Gastrocnemius medialis (tissue), 4 donors: ENCODE measurements around the gene XPR1. TPM values are rescaled to one million over a fixed set of nuclear protein-coding genes. Genes with fewer than 3 reads are reported as not detected.

ENCODE experiments used
- ATAC-seq, 2 donors: fragments of 150-250 bp; one replicate each; pipeline ENCODE4 v1.9.1; 2016
- DNase-seq, 2 donors: peaks; one replicate each; pipeline ENCODE4 v3.0.0-alpha.2; 2019
- H3K27ac ChIP-seq, 4 donors: fragments of 200-600 bp; sonication (generic); 1 replicate in 1 of 4; 2 replicates in 3 of 4; pipeline ENCODE4 v1.5.1; 2016 to 2018; ENCODE audit warnings: mild to moderate bottlenecking in 2 of 4, moderate library complexity in 1 of 4
- H3K27me3 ChIP-seq, 3 donors: fragments of 200-600 bp; sonication (generic) in 2 of 3; 1 replicate in 1 of 3; 2 replicates in 2 of 3; pipeline versions ENCODE4 v1.5.1 to v1.6.0; 2016 to 2019; ENCODE audit warnings: mild to moderate bottlenecking in 1 of 3, moderate library complexity in 1 of 3
- H3K36me3 ChIP-seq, 2 donors: fragments of 200-600 bp; sonication (generic) in 1 of 2; one replicate each; pipeline ENCODE4 v1.5.1; 2017 to 2018
- H3K4me1 ChIP-seq, 2 donors: fragments of 200-600 bp; sonication (generic) in 1 of 2; one replicate each; pipeline ENCODE4 v1.5.1; 2016 to 2017; ENCODE audit warnings: mild to moderate bottlenecking in 2 of 2
- H3K4me3 ChIP-seq, 4 donors: fragments of 200-600 bp; sonication (generic) in 3 of 4; 1 replicate in 1 of 4; 2 replicates in 3 of 4; pipeline ENCODE4 v1.5.1; 2016 to 2019; ENCODE audit warnings: mild to moderate bottlenecking in 2 of 4
- H3K9me3 ChIP-seq, 3 donors: fragments of 200-600 bp; sonication (generic) in 2 of 3; 1 replicate in 1 of 3; 2 replicates in 2 of 3; pipeline ENCODE4 v1.5.1; 2016 to 2019
- CTCF ChIP-seq, 5 experiments: fragments of 450-650 bp in 3 of 5; fragments of 200-600 bp in 2 of 5; sonication (generic) in 2 of 5; IDR thresholded peaks in 4 of 5; conservative IDR thresholded peaks in 1 of 5; 1 replicate in 4 of 5; 2 replicates in 1 of 5; pipeline ENCODE4 v1.5.1; 2016 to 2019; ENCODE audit warnings: antibody characterized with exemption in 5 of 5, mild to moderate bottlenecking in 3 of 5, moderate library complexity in 3 of 5
- POLR2A ChIP-seq, 2 donors: fragments of 450-650 bp; IDR thresholded peaks; one replicate each; pipeline ENCODE4 v1.6.1; 2017; ENCODE audit warnings: antibody characterized with exemption in 2 of 2, mild to moderate bottlenecking in 2 of 2, moderate library complexity in 2 of 2
- in situ Hi-C, 4 donors: fragments of 200-750 bp; cut with MboI; loops; one replicate each; pipeline versions ENCODE4 v1.15.0 to v1.8.0; 2017; ENCODE audit warnings: low sequenced_read_pairs in 4 of 4
- intact Hi-C: fragments of 100-400 bp; cut with DNase I; formaldehyde crosslinking; loops from one replicate; pipeline ENCODE4 v1.15.1; 2023; ENCODE audit warnings: low total_unique reads
- total RNA-seq, 4 donors: library from RNA; depleted of rRNA; stranded (reverse); fragments of >200 nt; gene quantifications; one replicate each; pipeline versions ENCODE4 v1.1.0 to v1.2.3, GENCODE V29; 2016

The XPR1 gene
- total RNA-seq, 4 donors from 2014 or later: 14.5 to 24.9 (median 18.6) TPM

GRCh38 chr1:180920193-180920592, 288.4 kb downstream of the XPR1 start:
- H3K4me3 ChIP-seq: no peak overlapping the region
- intact Hi-C loops (no loop called here), in situ Hi-C loops (no loop called here)
- no peak overlapping the region for H3K27ac ChIP-seq
- TF ChIP-seq POLR2A (IDR thresholded peaks at IDR 0.05) (no peak), CTCF (IDR thresholded peaks at IDR 0.05 in 4 of 5, conservative IDR thresholded peaks at IDR 0.05 in 1 of 5) (no peak)
- no peaks in the 10 kb centered on the region for H3K4me1 ChIP-seq
- DNase-seq: no peak
- no peak for ATAC-seq
- no peaks in the 10 kb centered on the region for H3K27me3 ChIP-seq
- H3K9me3 ChIP-seq: no peaks in the 10 kb centered on the region
- no peaks in the 10 kb centered on the region for H3K36me3 ChIP-seq

DNA sequence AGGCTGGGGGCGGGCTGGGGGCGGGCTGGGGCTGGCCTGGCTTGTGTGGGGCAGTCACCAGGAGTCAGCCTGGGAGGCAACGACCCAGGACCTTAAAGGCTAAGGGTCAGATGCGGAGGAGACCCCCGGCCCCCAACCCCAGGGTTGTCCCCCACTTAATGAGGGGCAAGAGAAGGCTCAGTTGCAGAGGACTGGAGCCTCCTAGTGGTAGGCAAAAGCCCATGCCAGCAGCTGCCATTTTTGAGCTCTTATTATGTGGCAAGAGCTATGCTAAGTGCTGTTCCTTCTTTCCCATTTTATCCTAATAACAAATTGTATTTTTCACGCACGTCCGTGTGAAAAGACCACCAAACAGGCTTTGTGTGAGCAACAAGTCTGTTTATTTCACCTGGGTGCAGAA, 288.9 kb downstream of the XPR1 start:
- Histone ChIP-seq H3K4me3 (no peak overlapping the region), H3K27me3 (no peaks in the 10 kb centered on the region), H3K4me1 (peaks cover 0 to 3% of the 10 kb centered on the region in 2 donors), H3K36me3 (no peaks in the 10 kb centered on the region), H3K9me3 (no peaks in the 10 kb centered on the region), H3K27ac (no peak overlapping the region)
- DNase-seq (no peak), ATAC-seq (no peak)
- intact Hi-C loops: no loop called here
- TF ChIP-seq POLR2A (IDR thresholded peaks at IDR 0.05) (no peak), CTCF (IDR thresholded peaks at IDR 0.05 in 4 of 5, conservative IDR thresholded peaks at IDR 0.05 in 1 of 5) (peak in 1 of 5 experiments; percentile 13)
- in situ Hi-C loops: no loop called here

- in situ Hi-C loops: no loop called here
- no peak overlapping the region for H3K4me3 ChIP-seq
- H3K27ac ChIP-seq: no peak overlapping the region
- intact Hi-C loops: no loop called here
- peaks cover 5 to 9% of the 10 kb centered on the region in 2 donors for H3K4me1 ChIP-seq
- TF ChIP-seq POLR2A (IDR thresholded peaks at IDR 0.05) (no peak), CTCF (IDR thresholded peaks at IDR 0.05 in 4 of 5, conservative IDR thresholded peaks at IDR 0.05 in 1 of 5) (no peak)
- DNase-seq: no peak
- no peaks in the 10 kb centered on the region for H3K9me3 ChIP-seq
- H3K27me3 ChIP-seq: no peaks in the 10 kb centered on the region
- H3K36me3 ChIP-seq: no peaks in the 10 kb centered on the region
- no peak for ATAC-seq
Observed at GRCh38 chr1:180921386-180921785, 289.6 kb downstream of the XPR1 start.

- in situ Hi-C loops: no loop called here
Observed at GRCh38 chr1:180921891-180922630, 290.2 kb downstream of the XPR1 start.

More at GRCh38 chr1:180921891-180922630, 290.2 kb downstream of the XPR1 start:
- ATAC-seq (no peak), DNase-seq (no peak)
- Histone ChIP-seq H3K27me3 (no peaks in the 10 kb centered on the region), H3K27ac (no peak overlapping the region), H3K36me3 (no peaks in the 10 kb centered on the region), H3K9me3 (no peaks in the 10 kb centered on the region), H3K4me3 (no peak overlapping the region), H3K4me1 (peaks cover 12 to 16% of the 10 kb centered on the region in 2 donors)
- intact Hi-C loops: no loop called here
- TF ChIP-seq POLR2A (IDR thresholded peaks at IDR 0.05): no peak
- TF ChIP-seq CTCF (IDR thresholded peaks at IDR 0.05 in 4 of 5, conservative IDR thresholded peaks at IDR 0.05 in 1 of 5): no peak
